ENCODE data around the gene PCDHA2.
A peak's percentile ranks its signal among the peaks of the same experiment; 100 is the strongest.
"Not testable (repeated sequence)": the region's sequence is repeated elsewhere in the genome, so short reads cannot be mapped to it uniquely, and the experiment has no call there.

PCDHA2 gene

DNA sequence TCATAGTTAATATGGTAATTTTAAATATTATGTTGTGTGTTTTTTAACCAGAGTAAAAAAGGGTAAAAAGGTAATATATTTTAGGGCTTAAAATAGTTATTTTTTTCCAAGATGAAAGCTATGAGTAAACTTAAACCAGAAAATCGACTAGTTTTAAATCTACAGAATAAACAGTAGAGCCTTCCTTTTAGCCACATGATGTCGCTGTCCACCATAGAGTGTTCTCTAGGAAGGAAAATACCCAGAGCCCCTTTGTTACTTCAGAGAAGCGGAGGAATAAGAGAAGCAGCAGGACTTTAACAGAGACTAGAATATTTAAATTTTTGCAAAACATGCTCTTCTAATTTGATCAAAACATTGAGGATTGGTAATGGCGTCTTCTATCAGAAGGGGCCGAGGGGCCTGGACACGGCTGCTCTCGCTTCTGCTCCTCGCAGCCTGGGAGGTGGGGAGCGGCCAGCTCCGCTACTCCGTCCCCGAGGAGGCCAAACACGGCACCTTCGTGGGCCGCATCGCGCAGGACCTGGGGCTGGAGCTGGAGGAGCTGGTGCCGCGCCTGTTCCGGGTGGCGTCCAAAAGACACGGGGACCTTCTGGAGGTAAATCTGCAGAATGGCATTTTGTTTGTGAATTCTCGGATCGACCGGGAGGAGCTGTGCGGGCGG, at the start of gene PCDHA2:
Gene PCDHA2, plus strand, starts transcription at position 258 of the 664 bp plus-strand sequence.
- DNase-seq: no peak

DNA sequence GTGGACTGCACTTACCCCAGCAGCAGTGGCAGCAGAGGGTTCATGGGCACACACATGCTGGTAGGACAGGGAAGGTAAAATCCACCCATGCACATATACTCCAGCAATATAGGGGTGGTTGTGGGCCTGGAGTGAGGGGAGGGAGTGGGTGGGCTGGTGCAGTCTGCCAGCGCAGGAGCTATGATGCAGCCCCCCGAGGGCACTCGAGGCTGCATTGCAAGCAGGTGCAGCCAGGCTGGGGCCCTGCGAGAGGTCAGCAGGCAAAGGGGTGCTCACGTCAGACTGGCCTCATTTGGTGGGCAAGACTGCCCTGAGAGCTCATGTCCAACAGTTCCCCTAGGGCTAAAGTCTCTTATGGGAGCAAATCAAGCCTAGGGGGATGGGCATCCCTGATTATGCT, 41.1 kb upstream of the PCDHA2 start:
- no peak for DNase-seq

GRCh38 chr5:140764177-140764973, 30.3 kb upstream of the PCDHA2 start:
- DNase-seq: no peak

GRCh38 chr5:140767444-140767843, 27.2 kb upstream of the PCDHA2 start:
- no peak for DNase-seq

GRCh38 chr5:140780512-140780911, 14.1 kb upstream of the PCDHA2 start:
- no peak for DNase-seq

- DNase-seq: no peak
These were observed 8.6 kb upstream of the PCDHA2 start, which contains the start of gene PCDHA1 for GRCh38 chr5:140785905-140786686. TSS of gene PCDHA1 (plus strand) at chr5:140786140.

- DNase-seq: not testable (repeated sequence)
These were observed 7.2 kb upstream of the PCDHA2 start for GRCh38 chr5:140787422-140787821.

DNA sequence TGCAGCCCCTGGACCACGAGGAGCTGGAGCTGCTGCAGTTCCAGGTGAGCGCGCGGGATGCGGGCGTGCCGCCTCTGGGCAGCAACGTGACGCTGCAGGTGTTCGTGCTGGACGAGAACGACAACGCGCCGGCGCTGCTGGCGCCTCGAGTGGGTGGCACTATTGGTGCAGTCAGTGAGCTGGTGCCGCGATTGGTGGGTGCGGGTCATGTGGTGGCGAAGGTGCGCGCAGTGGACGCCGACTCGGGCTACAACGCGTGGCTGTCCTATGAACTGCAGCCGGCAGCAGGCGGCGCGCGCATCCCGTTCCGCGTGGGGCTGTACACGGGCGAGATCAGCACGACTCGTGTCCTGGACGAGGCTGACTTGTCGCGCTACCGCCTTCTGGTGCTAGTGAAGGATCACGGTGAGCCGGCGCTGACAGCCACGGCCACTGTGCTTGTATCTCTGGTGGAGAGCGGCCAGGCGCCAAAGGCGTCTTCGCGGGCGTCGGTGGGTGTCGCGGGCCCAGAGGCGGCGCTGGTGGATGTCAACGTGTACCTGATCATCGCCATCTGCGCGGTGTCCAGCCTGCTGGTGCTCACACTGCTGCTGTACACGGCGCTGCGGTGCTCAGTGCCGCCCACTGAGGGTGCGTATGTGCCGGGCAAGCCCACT, 6.7 kb upstream of the PCDHA2 start:
- not testable (repeated sequence) for DNase-seq

GRCh38 chr5:140791089-140791488, 3.6 kb upstream of the PCDHA2 start:
- DNase-seq: no peak

GRCh38 chr5:140795259-140795641, 598 bp downstream of the PCDHA2 start:
- no peak for DNase-seq

GRCh38 chr5:140796072-140796717, 1.5 kb downstream of the PCDHA2 start:
- DNase-seq: not testable (repeated sequence)

GRCh38 chr5:140796718-140797095, 2.1 kb downstream of the PCDHA2 start:
- no peak for DNase-seq

GRCh38 chr5:140800816-140801493, 6.3 kb downstream of the PCDHA2 start, which contains the start of gene PCDHA3:
TSS of gene PCDHA3 (plus strand) at chr5:140801057.
- peak in 2 of 56 donors; percentile 13 to 17 for DNase-seq

- DNase-seq: peak in 2 of 56 donors; percentile 19 to 45
These were observed 6.8 kb downstream of the PCDHA2 start for GRCh38 chr5:140801494-140801841.

- not testable (repeated sequence) for DNase-seq
These were observed 7.7 kb downstream of the PCDHA2 start for GRCh38 chr5:140802381-140802780.

DNA sequence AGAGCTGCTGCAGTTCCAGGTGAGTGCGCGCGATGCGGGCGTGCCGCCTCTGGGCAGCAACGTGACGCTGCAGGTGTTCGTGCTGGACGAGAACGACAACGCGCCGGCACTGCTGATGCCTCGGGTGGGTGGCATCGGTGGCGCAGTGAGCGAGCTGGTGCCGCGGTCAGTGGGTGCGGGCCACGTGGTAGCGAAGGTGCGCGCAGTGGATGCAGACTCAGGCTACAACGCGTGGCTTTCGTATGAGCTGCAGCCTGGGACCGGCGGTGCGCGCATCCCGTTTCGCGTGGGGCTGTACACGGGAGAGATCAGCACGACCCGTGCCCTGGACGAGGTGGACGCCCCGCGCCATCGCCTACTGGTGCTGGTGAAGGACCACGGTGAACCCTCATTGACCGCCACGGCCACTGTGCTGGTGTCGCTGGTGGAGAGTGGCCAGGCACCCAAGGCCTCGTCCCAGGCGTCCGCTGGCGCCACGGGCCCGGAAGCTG, 8.2 kb downstream of the PCDHA2 start:
- no peak for DNase-seq

- peak in 25 of 56 donors; percentile 20 to 72 (median 28) for DNase-seq
These were observed 12.5 kb downstream of the PCDHA2 start, which contains the start of gene PCDHA4 for GRCh38 chr5:140806834-140807775. TSS of gene PCDHA4 (plus strand) at chr5:140807068.

DNA sequence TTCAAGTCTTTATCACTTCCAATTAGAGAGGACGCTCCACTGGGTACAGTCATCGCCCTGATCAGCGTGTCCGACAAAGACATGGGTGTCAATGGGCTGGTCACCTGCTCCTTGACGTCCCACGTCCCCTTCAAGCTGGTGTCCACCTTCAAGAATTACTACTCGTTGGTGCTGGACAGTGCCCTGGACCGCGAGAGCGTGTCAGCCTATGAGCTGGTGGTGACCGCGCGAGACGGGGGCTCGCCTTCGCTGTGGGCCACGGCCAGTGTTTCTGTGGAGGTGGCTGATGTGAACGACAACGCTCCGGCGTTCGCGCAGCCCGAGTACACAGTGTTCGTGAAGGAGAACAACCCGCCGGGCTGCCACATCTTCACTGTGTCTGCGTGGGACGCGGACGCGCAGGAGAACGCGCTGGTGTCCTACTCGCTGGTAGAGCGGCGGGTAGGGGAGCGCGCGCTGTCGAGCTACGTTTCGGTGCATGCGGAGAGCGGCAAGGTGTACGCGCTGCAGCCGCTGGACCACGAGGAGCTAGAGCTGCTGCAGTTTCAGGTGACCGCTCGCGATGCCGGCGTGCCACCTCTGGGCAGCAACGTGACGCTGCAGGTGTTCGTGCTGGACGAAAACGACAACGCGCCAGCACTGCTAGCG, 13.7 kb downstream of the PCDHA2 start:
- not testable (repeated sequence) for DNase-seq

All from nucleus accumbens (tissue), 56 donors.